ENCODE results near the gene ADD2.

ADD2 gene

DNA sequence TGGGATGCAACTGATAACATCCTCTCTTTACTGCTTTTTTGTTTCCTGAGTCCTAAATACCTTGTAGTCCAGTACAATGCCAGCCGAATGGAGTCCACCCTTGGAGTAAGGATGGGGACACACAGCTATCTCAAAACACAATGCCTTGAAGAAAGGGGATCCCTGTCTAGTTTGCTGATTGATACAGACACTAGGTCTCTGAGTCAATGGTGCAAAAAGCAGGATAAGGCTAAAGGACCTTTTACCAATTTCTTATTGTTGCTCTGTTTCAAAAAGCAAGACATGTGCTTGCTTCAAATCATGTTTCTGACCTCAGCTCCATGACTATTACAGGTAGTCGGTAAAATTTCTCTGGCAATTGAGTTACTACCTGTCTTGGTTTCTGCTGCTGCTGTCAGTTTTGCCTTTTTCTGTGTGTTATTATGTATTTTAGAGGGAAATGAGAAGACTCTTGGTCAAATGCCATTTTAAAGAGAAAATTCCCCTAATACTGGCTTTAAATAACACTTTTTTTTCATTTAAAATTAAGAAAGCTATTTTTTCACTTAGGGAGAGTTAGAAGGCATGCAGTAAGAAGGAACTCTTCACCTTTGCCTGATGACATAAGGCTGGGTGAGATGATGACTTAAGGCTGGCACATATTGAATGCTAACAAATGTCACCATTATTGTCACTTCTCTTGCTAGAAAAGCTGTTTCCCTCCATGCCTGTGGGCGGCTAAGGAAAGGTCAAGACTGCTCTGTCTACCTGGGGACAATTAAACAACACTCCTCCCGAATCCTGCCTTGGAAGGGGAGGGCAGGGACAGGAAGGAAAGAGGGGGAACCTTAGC, 27.4 kb upstream of the ADD2 start:
- TF ChIP-seq GATA3 (IDR thresholded peaks at IDR 0.05; ENCODE audit: low read depth, low read length) (no peak), GATA2 (IDR thresholded peaks at IDR 0.05; ENCODE audit: low read depth, low read length) (no peak)

DNA sequence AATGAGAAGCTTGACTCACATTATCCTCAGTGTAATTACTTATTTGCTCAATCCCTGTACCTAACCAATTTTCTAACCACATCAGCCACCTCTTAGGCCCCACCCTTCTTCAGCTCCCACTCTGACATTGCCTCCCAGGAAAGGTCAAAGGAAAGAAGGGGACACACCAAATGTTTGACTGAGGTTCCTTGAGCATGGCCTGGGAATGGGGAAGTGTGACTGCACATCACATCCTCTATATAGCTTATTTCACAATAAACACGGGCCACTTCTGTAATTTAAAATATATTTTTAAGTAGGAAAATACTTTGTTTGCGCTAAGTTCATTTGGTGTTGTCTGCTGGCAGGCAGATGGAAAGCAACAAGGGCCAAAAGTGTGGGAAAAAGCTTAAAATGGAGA, 25.4 kb upstream of the ADD2 start:
- TF ChIP-seq GATA3 (IDR thresholded peaks at IDR 0.05; ENCODE audit: low read depth, low read length) (no peak), GATA2 (IDR thresholded peaks at IDR 0.05; ENCODE audit: low read depth, low read length) (no peak)

DNA sequence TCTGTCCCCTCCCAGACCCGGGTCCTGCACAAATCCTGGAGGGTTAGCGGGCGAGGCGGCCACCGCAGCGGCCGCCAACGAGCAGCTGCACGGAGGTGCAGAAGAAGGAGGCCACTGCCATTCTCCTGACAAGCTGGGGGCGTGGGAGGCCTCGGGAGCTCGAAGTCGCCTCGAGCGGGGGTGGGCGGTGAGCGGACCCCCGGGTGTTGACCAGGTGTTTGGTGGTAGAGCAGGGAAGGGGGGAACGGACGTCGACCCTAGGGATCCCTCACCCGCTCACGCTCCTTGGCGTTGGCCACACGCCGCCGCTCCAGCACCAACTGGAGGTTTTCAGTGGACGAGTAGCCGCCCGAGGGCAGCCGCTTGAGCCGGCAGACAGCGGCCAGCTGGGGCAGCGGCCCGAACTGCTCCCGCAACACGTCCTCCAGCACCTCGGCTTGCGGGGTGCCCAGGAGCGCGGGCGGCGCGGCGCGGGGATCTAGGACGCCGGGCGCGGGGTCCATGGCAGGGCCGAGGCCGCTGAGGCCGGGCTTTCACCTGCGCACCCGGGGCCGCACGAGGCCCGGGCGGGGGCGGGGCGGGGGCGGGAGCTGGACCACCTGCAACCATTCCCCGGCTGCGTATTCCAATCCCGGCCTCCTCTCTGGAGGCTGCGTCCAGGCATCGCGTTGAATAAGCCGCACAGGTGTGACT, 22.3 kb upstream of the ADD2 start, which contains the start of gene FIGLA:
Gene FIGLA, minus strand, starts transcription at position 508 of the 693 bp plus-strand sequence. Its CDS starts 5 bp downstream, at position 503.
- no peak for TF ChIP-seq GATA2 (IDR thresholded peaks at IDR 0.05; ENCODE audit: low read depth, low read length)
- no peak for TF ChIP-seq GATA3 (IDR thresholded peaks at IDR 0.05; ENCODE audit: low read depth, low read length)

DNA sequence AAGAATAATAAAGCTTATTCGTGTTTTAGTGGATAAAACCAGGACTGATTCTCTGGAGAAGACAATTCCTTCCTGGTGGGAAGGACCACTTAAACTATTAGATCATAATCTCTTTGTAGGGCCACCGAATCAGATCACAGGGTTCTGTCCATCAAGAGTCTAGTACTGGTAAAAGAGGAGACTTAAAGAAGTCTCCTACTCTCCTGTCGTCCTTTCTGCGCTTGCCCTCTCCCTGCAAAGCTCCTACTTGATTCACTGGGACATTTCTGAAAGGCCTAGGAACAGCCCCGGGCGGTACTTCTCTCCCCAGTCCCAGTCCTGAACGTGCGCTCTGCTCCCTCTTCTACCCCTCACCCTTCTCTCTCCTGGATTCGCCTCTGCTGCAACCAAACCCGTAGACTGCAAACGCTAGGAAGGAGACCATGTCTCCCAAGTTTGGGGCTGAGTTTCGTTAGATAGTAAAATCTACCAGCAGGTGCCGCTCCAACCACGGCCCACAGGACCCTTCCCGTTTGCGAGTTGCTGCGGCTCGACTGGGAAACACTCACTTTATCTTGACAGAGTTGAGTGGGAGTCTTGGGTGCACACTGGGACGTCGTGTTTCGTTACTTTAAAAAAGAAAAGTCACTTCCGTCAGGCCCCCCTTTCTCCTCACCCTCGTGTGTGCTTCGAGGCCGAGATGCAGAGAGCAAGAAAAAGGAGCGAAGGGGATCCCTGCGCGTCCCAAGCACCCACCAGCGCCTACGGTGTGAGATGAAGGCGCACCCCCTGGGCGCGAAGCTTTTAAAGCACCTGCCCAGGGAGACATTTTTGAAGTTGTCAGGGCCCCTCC, 21.5 kb upstream of the ADD2 start:
- TF ChIP-seq GATA2 (IDR thresholded peaks at IDR 0.05; ENCODE audit: low read depth, low read length) (no peak), GATA3 (IDR thresholded peaks at IDR 0.05; ENCODE audit: low read depth, low read length) (no peak)

DNA sequence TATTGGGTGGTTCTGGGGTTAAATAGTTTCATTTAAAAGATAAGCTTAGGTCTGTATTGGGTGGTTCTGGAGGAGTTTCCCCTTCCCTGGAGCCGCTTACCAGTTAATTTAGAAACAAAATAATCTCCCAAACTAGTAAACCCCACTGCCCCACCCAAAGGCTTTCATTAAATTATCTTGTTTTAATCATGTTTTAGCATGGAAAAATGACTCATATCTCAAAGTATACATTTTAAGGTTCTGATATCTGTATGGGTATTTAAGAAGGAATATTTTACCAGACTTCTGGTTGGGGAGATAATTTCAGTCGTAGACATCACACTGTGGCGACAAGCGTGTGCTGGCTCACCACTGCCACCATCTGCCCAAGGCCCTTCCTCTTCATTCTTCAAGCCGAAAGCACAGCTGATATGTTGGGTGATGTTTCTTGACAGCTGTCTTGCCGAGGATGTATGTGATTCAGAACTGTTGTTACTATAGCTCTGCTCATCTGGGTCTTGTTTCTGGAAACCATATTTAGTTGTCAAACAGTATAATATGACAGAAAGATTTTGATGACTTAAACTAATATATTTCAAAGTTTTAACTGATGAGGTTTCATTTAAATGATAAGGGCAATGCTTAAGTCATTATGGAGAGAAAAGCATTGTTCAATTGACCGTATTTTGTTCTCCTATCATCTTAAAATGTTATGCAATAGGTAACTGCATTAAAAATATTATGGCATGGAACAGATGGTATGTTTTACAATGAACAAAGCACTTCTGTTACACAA, 17.3 kb upstream of the ADD2 start:
- TF ChIP-seq GATA3 (IDR thresholded peaks at IDR 0.05; ENCODE audit: low read depth, low read length) (no peak), GATA2 (IDR thresholded peaks at IDR 0.05; ENCODE audit: low read depth, low read length) (no peak)

DNA sequence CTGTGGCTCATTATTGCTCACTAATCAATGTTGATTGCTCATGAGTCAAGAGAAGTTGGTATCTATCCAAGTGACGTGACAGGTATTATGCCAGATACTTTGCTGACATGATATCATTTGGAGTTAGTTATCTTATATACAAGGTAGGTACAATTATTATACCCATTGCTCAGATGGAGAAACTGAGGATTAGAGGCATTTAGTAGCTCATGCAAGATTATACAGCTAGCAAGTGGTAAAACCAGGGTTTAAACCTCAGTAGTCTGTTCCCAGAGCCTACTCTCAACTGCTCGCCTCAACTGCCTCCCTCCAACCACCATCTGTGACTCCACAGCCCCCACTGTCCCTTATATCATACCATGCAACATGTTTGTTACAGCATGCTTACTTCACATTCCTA, 16.3 kb upstream of the ADD2 start:
- TF ChIP-seq GATA2 (IDR thresholded peaks at IDR 0.05; ENCODE audit: low read depth, low read length) = no peak

DNA sequence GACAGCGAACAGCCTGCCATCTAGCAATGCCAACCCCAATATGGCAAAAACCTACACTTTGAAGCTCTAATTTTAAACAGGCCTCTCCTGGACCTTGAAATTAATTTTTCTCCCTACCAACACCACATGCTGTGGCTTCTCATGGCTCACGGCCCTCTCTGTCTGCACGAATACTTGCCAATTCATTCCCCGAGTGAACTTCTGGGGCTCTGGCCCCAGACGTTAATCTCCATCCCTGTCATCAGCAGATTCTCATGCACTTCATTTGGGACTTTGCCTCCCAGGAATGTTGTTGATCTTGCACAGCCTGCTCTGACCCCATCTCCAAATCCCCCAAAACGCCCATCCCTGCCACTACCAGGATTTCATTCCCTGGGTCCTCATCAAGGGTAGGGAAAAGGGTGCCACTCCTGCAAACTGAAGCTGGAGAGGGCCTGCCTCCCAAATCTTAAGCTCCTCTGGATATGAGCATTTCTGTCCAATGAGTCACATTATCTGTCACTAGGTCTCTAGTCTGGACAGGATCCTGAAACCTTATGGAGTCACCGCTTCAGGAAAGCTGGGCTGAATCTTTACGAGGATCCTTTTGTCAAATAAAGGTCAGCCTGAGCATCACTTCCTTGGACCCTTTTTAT, 12.0 kb upstream of the ADD2 start:
- TF ChIP-seq GATA2 (IDR thresholded peaks at IDR 0.05; ENCODE audit: low read depth, low read length) (no peak), GATA3 (IDR thresholded peaks at IDR 0.05; ENCODE audit: low read depth, low read length) (no peak)

DNA sequence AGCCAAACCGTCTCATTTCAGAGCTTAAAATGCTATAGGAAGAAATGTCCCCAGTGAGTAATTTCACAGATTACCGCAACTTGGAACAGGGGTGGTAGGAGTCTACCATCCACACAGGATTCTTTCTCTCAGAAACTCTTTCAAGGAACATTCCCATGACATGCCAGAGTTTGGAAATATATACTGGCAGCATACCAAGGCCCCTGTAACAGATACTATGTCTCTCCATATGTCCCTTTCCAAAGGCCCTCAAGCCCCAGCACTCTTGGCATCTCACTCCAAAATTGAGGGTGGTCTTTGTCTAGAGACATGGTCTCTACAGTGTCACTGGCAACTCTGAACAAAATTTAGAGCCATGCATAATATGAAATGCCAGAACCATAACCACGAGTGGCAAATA, 11.5 kb upstream of the ADD2 start:
- TF ChIP-seq GATA2 (IDR thresholded peaks at IDR 0.05; ENCODE audit: low read depth, low read length) = no peak
- no peak for TF ChIP-seq GATA3 (IDR thresholded peaks at IDR 0.05; ENCODE audit: low read depth, low read length)

DNA sequence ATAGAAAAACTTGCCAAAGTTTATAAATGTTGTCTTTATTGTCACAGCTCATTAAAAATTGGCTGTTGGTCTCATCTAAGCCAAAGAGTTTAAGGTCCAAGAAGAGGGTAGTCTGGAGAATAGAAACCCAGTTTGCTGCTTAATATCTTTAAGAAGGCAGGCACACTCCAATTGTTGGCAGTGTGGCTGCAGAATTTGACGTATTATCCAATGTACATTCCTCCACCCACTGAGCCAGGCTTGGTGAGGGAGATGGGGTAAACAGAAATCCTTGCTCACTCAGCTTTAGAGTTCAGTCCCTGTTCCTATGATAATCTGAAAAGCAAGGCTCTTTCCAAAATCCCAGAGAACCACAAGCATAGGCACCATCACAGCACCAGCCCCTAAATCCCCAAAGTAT, 10.7 kb upstream of the ADD2 start:
- TF ChIP-seq GATA2 (IDR thresholded peaks at IDR 0.05; ENCODE audit: low read depth, low read length) (no peak), GATA3 (IDR thresholded peaks at IDR 0.05; ENCODE audit: low read depth, low read length) (no peak)

DNA sequence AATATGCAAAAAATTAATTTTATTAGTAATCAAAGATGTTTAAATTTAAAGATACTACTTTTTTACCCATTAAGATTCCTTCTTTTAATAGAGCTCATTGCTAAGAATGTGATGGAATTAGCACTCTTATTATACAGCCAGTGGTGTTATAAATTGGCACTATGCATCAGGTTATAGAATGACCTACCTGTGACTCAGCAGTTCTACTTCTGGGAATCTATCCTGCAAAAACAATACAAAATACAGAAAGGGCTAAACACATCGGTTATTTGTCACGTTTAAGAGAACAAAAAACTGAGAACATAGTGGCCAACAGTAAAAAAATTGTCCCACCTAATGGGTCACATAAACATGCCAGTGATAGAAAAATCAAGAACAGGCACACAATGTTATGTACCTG, 9.4 kb upstream of the ADD2 start:
- no peak for TF ChIP-seq GATA3 (IDR thresholded peaks at IDR 0.05; ENCODE audit: low read depth, low read length)
- no peak for TF ChIP-seq GATA2 (IDR thresholded peaks at IDR 0.05; ENCODE audit: low read depth, low read length)

DNA sequence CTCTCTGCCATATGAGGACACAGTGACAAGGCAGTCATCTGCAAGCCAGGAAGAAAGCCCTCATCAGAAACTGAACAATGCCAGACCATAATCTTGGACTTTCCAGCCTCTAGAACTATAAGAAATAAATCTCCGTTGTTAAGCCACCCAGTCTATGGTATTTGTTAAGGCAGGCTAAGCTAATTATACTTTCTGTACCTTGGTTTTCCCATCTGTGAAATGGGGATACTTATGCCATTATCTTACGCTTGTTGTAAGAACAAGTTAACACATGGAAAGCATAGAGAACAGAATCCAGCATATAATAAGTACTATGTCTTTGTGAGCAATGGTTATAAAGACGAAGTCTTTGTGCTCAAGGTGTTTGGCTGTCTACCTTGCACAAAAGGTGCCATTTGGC, 8.3 kb upstream of the ADD2 start:
- TF ChIP-seq GATA3 (IDR thresholded peaks at IDR 0.05; ENCODE audit: low read depth, low read length) (no peak), GATA2 (IDR thresholded peaks at IDR 0.05; ENCODE audit: low read depth, low read length) (no peak)

DNA sequence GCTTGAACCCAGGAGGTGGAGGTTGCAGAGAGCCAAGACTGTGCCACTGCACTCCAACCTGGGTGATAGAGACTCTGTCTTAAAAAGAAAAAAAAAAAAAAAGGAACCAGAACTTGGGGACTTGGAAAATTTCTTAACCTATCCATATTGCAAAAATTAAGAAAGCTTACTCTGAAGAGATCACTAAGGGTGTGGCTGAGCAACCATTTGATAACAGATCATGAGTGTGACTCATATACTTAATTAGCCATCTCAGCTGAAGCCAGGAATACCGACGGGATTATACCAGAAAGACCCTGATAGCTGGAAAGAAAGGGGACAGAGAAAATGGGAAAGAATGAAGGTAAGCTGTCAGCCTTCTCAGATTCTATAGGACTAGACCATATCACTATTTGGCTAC, 7.1 kb upstream of the ADD2 start:
- TF ChIP-seq GATA3 (IDR thresholded peaks at IDR 0.05; ENCODE audit: low read depth, low read length) (no peak), GATA2 (IDR thresholded peaks at IDR 0.05; ENCODE audit: low read depth, low read length) (no peak)

DNA sequence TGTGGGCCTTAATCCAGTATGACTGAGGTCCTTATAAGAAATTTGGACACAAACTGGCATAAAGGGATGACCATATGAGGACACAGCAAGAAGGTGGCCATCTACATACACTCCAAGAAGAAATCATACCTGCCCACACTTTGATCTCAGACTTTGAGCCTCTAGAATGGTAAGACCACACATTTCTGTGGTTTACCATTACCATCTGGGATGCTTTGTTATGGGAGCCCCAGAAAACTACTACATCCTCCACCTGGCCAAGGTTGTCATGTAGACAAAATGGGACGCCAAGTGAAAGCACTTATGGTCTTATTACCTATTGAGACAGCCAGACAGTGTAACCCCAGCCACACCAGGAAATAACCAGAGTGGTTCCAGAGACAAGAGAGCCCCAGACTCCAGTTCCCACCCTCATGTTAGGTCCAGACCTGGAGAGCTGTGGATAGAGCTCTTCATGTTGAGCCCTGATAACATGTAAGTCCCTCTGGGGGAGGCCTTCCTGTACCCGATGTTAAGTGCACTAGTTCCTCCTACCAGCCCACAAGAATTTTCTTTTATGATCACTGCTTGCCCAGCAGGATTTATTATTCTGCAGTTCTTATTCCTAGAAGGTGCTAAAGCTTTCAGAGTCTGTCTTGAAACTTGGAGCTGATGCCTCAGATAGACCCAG, 4.6 kb upstream of the ADD2 start:
- TF ChIP-seq GATA2 (IDR thresholded peaks at IDR 0.05; ENCODE audit: low read depth, low read length) (no peak), GATA3 (IDR thresholded peaks at IDR 0.05; ENCODE audit: low read depth, low read length) (no peak)
